Sigmoid colon (tissue), 4 donors: ENCODE results near the gene MAGI2.

Source experiments
- EP300 ChIP-seq, 4 donors: sonication (generic); formaldehyde crosslinking; IDR thresholded peaks; one replicate each; pipeline ENCODE4 v1.6.1; 2017; ENCODE audit warnings: antibody characterized with exemption in 4 of 4
- POLR2A ChIP-seq, 2 donors: fragments of 450-650 bp; IDR thresholded peaks; one replicate each; pipeline ENCODE4 v1.6.1; 2016; ENCODE audit warnings: antibody characterized with exemption in 2 of 2, mild to moderate bottlenecking in 2 of 2, moderate library complexity in 2 of 2
- POLR2AphosphoS5 ChIP-seq, 4 donors: sonication (generic); formaldehyde crosslinking; IDR thresholded peaks; one replicate each; pipeline ENCODE4 v1.6.1; 2017; ENCODE audit warnings: antibody characterized with exemption in 4 of 4
- TF ChIP-seq, protein P1 (sequence below), 4 experiments: fragments of 450-650 bp in 3 of 4; fragments of 200-600 bp in 1 of 4; IDR thresholded peaks; one replicate each; pipeline ENCODE4 v1.5.1; 2016 to 2019; ENCODE audit warnings: antibody characterized with exemption in 4 of 4, mild to moderate bottlenecking in 3 of 4, moderate library complexity in 2 of 4

GRCh38 chr7:78742694-78743093 is 710.8 kb downstream of the MAGI2 start:
- TF ChIP-seq, protein P1, sequence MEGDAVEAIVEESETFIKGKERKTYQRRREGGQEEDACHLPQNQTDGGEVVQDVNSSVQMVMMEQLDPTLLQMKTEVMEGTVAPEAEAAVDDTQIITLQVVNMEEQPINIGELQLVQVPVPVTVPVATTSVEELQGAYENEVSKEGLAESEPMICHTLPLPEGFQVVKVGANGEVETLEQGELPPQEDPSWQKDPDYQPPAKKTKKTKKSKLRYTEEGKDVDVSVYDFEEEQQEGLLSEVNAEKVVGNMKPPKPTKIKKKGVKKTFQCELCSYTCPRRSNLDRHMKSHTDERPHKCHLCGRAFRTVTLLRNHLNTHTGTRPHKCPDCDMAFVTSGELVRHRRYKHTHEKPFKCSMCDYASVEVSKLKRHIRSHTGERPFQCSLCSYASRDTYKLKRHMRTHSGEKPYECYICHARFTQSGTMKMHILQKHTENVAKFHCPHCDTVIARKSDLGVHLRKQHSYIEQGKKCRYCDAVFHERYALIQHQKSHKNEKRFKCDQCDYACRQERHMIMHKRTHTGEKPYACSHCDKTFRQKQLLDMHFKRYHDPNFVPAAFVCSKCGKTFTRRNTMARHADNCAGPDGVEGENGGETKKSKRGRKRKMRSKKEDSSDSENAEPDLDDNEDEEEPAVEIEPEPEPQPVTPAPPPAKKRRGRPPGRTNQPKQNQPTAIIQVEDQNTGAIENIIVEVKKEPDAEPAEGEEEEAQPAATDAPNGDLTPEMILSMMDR (IDR thresholded peaks at IDR 0.05), result no peak
- TF ChIP-seq POLR2A (IDR thresholded peaks at IDR 0.05) (no peak), POLR2AphosphoS5 (IDR thresholded peaks at IDR 0.05) (no peak), EP300 (IDR thresholded peaks at IDR 0.05) (no peak)
